Thyroid gland (tissue), 4 donors: ENCODE measurements around the gene DAPK1. TPM values are rescaled to one million over a fixed set of nuclear protein-coding genes. Genes with fewer than 3 reads are reported as not detected.
A peak's percentile ranks its signal among the peaks of the same experiment; 100 is the strongest.

Source experiments
- DNase-seq, 2 donors: peaks; one replicate each; pipeline ENCODE4 v3.0.0-alpha.2; 2019
- H3K27ac ChIP-seq, 3 donors: fragments of 200-600 bp; sonication (generic); 1 replicate in 2 of 3; 2 replicates in 1 of 3; pipeline ENCODE4 v1.5.1; 2016 to 2019; ENCODE audit warnings: mild to moderate bottlenecking in 1 of 3, moderate library complexity in 1 of 3
- H3K27me3 ChIP-seq: fragments of 200-600 bp; sonication (generic); one replicate; pipeline ENCODE4 v1.5.1; 2019
- H3K36me3 ChIP-seq, 2 donors: fragments of 200-600 bp; sonication (generic); one replicate each; pipeline ENCODE4 v1.5.1; 2016 to 2019
- H3K4me1 ChIP-seq, 2 donors: fragments of 200-600 bp; sonication (generic); one replicate each; pipeline ENCODE4 v1.5.1; 2017 to 2019
- H3K4me3 ChIP-seq, 3 donors: fragments of 200-600 bp; sonication (generic); replicated peaks in 1 of 3; 1 replicate in 2 of 3; 2 replicates in 1 of 3; pipeline ENCODE4 v1.5.1; 2016; ENCODE audit warnings: mild to moderate bottlenecking in 1 of 3
- H3K9me3 ChIP-seq: fragments of 200-600 bp; sonication (generic); one replicate; pipeline ENCODE4 v1.5.1; 2017
- CTCF ChIP-seq, 6 experiments: fragments of 200-600 bp in 3 of 6; fragments of 450-650 bp in 3 of 6; sonication (generic) in 3 of 6; IDR thresholded peaks; one replicate each; pipeline ENCODE4 v1.5.1; 2016 to 2019; ENCODE audit warnings: antibody characterized with exemption in 6 of 6, mild to moderate bottlenecking in 2 of 6, inconsistent platforms in 1 of 6, moderate library complexity in 1 of 6
- POLR2A ChIP-seq, 2 donors: fragments of 450-650 bp; IDR thresholded peaks; one replicate each; pipeline ENCODE4 v1.6.1; 2017; ENCODE audit warnings: antibody characterized with exemption in 2 of 2, mild to moderate bottlenecking in 2 of 2, moderate library complexity in 1 of 2
- WGBS, 2 donors: methylation state at CpG; one replicate each; pipeline ENCODE4 v1.1.5; 2017; 5-methylcytosine and 5-hydroxymethylcytosine counted together
- intact Hi-C: fragments of 100-400 bp; cut with DNase I; formaldehyde crosslinking; loops from one replicate; pipeline ENCODE4 v1.15.1; 2023
- total RNA-seq, 4 donors: library from RNA; depleted of rRNA; stranded (reverse); fragments of >200 nt; gene quantifications; one replicate each; pipeline ENCODE4 v1.2.3, GENCODE V29; 2016

DAPK1 gene
- total RNA-seq, 4 donors from 2014 or later: 32.0 to 76.2 (median 38.2) TPM

- Histone ChIP-seq H3K36me3 (peaks cover 5 to 7% of the 10 kb centered on the region in 2 donors), H3K27me3 (no peaks in the 10 kb centered on the region), H3K4me3 (no peak overlapping the region), H3K9me3 (no peaks in the 10 kb centered on the region), H3K4me1 (peaks cover 5 to 8% of the 10 kb centered on the region in 2 donors), H3K27ac (no peak overlapping the region)
- intact Hi-C loops: no loop called here
- TF ChIP-seq CTCF (IDR thresholded peaks at IDR 0.05) (no peak), POLR2A (IDR thresholded peaks at IDR 0.05) (no peak)
- no peak for DNase-seq
- WGBS, 2 donors: 71 to 80% methylated on average over 4 of the region's 4 CpGs
Observed at GRCh38 chr9:87685441-87685840, 187.8 kb downstream of the DAPK1 start.

- Histone ChIP-seq H3K4me3 (no peak overlapping the region), H3K36me3 (peaks cover 5 to 7% of the 10 kb centered on the region in 2 donors), H3K4me1 (peaks cover 5 to 8% of the 10 kb centered on the region in 2 donors), H3K27me3 (no peaks in the 10 kb centered on the region), H3K27ac (no peak overlapping the region), H3K9me3 (no peaks in the 10 kb centered on the region)
- WGBS, 2 donors: 78 to 81% methylated on average over 14 of the region's 14 CpGs
- peak in 1 of 2 donors; percentile 11 for DNase-seq
- TF ChIP-seq CTCF (IDR thresholded peaks at IDR 0.05) (no peak), POLR2A (IDR thresholded peaks at IDR 0.05) (no peak)
- intact Hi-C loops: no loop called here
Observed at GRCh38 chr9:87685871-87686519, 188.3 kb downstream of the DAPK1 start.

DNA sequence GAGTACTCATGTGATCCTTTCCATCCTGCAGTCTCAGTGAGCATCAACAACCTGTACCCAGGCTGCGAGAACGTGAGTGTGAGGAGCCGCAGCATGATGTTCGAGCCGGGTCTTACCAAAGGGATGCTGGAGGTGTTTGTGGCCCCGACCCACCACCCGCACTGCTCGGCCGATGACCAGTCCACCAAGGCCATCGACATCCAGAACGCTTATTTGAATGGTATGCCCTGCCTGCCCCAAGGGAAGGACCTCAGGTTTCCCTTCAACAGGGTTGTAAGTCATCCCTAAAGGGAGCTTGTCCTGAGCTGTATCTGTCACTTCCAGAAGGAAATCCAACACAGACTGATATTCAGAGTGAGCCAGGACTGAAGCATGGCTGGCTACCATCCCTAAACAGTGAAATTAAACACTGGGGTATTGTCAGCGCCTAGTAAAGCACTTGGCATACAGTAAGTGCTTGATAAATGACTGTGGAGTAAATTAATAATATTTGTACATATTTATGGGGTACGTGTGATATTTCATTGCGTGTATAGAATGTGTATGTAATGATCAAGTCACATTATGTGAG is 188.9 kb downstream of the DAPK1 start:
- no peak for DNase-seq
- no peaks in the 10 kb centered on the region for H3K9me3 ChIP-seq
- WGBS, 2 donors: 95 to 96% methylated on average over 7 to 14 of the region's 14 CpGs
- peaks cover 3 to 5% of the 10 kb centered on the region in 2 donors for H3K36me3 ChIP-seq
- H3K27ac ChIP-seq: no peak overlapping the region
- TF ChIP-seq CTCF (IDR thresholded peaks at IDR 0.05) (no peak), POLR2A (IDR thresholded peaks at IDR 0.05) (no peak)
- no peaks in the 10 kb centered on the region for H3K27me3 ChIP-seq
- peaks cover 5 to 8% of the 10 kb centered on the region in 2 donors for H3K4me1 ChIP-seq
- intact Hi-C loops: no loop called here
- H3K4me3 ChIP-seq: no peak overlapping the region

DNA sequence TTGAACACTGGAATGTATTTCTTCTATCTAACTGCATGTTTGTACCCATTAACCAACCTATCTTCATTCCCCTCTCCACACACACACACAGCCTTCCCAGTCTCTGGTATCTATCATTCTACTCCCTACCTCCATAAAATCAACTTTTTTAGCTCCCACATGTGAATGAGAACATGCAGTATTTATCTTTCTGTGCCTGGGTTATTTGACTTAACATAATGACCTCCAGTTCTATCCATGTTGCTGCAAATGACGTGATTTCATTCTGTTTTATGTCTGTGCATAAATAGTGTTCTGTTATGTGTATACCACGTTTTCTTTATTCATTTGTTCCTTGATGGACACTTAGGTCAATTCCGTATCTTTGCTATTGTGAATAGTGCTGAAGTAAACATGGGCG is 189.5 kb downstream of the DAPK1 start:
- Histone ChIP-seq H3K36me3 (no peaks in the 10 kb centered on the region), H3K27me3 (no peaks in the 10 kb centered on the region), H3K9me3 (no peaks in the 10 kb centered on the region), H3K4me1 (peaks cover 5 to 8% of the 10 kb centered on the region in 2 donors), H3K4me3 (no peak overlapping the region), H3K27ac (no peak overlapping the region)
- no peak for DNase-seq
- TF ChIP-seq POLR2A (IDR thresholded peaks at IDR 0.05) (no peak), CTCF (IDR thresholded peaks at IDR 0.05) (no peak)
- 79 to 88% methylated on average over 4 of the region's 4 CpGs for WGBS, 2 donors
- intact Hi-C loops: no loop called here

DNA sequence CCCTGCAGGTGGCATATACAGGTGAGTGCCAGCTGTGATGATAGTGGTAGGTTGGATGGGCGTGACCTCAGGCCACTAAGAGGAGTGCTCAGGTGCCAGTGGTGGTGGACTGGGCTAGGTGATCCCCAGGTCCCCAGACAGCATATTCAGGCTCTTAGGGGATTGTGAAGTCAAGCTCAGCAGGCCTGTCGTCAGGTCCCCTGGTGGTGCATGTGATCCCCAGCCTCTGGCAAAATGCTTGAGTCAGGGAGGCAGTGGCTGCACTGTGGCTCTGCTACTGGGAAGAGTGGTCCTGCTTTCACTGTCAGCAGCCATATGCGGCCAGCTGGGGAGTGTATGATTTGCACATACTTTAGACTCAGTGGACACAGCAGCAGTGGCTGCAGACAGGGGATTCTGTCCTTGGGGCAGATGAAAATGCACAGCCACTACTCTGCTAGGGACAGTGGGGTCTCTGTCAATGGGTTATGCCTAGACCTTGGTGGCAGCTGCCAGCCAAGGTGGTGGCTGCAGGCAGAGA is 196.6 kb downstream of the DAPK1 start:
- no peaks in the 10 kb centered on the region for H3K4me1 ChIP-seq
- no peak for TF ChIP-seq CTCF (IDR thresholded peaks at IDR 0.05)
- TF ChIP-seq POLR2A (IDR thresholded peaks at IDR 0.05): no peak
- DNase-seq: no peak
- 100% methylated on average over 2 of the region's 3 CpGs; no CpG with 5 or more reads in 1 of the 2 donors for WGBS, 2 donors
- no peak overlapping the region for H3K4me3 ChIP-seq
- no peaks in the 10 kb centered on the region for H3K9me3 ChIP-seq
- intact Hi-C loops: no loop called here
- H3K36me3 ChIP-seq: peaks cover 0 to 4% of the 10 kb centered on the region in 2 donors
- no peak overlapping the region for H3K27ac ChIP-seq
- no peaks in the 10 kb centered on the region for H3K27me3 ChIP-seq
